ENCODE data around the gene UBE2R2.
"Not testable (repeated sequence)": the region's sequence is repeated elsewhere in the genome, so short reads cannot be mapped to it uniquely, and the experiment has no call there.

Gene UBE2R2

GRCh38 chr9:33932078-33932807 is 115.3 kb downstream of the UBE2R2 start:
- no peak for DNase-seq

GRCh38 chr9:33934188-33934878 is 117.4 kb downstream of the UBE2R2 start:
- DNase-seq: no peak

GRCh38 chr9:33939924-33940874 is 123.2 kb downstream of the UBE2R2 start:
- DNase-seq: no peak

GRCh38 chr9:33942471-33943083 is 125.6 kb downstream of the UBE2R2 start:
- DNase-seq: no peak

GRCh38 chr9:33943389-33943788 is 126.4 kb downstream of the UBE2R2 start:
- DNase-seq: no peak

DNA sequence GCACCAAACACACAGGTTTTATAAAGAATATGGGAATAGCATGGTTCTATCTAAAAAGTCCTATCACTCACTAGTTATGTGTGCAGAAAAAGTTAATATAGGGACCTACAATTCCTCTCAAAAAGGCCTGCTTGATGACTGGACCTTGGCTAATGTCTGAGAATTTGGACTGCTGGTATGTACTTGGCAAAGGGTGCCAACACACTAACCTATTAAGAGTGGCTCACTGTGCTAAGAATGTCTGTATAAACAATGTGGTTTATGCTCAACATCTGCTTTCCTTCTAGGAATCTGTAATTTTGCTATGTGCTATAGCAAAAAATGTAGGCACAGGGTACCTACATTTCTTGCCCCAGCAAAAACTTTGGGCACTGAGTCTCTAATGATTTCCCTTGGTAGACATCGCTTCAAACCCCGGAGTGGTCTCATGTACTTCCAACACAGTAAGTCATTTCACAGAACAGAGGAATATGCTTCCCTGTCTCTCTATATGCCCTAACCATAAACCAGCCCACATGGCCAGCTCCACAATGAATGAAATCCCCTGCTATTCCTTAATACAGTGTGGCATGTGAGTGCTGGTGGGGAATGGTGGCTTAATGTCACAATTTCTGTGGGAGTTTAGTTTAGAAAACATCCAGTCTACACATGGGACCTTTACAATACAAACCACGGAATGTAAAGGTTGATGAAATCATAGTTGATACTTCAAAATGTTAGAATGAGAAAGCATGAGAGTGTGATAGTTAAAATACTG is 130.0 kb downstream of the UBE2R2 start:
- no peak for DNase-seq

DNA sequence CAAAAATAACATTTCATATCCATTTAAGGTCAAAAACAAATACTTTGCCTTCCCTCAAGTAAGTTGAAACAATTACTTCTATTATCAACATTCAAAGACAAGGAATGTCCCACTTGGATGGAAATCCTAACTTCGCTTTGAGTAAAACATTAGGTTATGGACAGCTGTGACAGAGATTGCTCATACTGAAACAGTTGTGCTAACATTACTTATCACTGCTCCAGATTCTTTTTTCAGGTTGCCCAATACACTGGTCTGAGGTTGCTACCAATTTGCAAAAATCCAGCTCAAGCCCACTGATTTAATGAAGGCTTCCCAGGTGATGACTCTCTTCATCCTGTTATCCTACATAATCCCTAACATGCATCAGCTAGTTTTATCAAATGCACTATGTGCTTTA is 133.4 kb downstream of the UBE2R2 start:
- no peak for DNase-seq

DNA sequence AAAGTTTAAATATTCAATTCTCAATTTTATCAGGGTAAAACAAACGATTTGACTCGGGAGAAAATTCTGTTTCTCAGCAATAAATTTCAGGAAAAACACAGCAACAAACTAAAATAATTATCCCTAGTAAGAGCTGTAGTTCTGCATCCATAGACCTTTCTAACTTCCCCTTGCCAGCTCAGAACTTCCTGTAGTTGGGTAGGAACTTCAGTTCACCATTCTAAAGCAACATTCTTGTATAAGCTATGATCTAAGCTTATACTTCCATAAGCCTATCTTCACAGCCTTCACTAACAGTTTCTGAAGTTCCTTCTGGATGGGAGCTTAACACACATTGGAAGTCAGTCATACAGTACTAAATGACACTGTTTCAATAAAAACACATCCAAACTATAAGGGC is 135.1 kb downstream of the UBE2R2 start:
- DNase-seq: no peak

DNA sequence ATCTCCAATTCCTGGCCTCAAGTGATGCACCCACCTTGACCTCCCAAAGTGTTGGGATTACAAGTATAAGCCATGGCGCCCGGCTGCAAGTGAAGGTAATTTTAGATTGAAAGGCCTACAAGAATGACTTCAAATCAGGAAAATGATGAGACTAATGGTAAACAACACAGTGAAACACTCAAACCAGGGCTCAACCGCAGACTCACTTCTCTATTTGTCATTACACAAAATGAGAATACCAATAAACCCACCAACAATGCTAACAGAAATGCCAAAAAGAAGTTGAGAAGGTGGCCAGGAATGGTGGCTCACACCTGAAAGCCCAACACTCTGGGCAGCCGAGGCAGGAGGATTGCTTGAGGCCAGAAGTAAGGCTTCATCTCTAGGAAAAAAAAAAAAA is 139.6 kb downstream of the UBE2R2 start:
- DNase-seq: no peak

GRCh38 chr9:33959725-33960124 is 142.8 kb downstream of the UBE2R2 start:
- DNase-seq: no peak

GRCh38 chr9:33962468-33962867 is 145.5 kb downstream of the UBE2R2 start:
- DNase-seq: not testable (repeated sequence)

DNA sequence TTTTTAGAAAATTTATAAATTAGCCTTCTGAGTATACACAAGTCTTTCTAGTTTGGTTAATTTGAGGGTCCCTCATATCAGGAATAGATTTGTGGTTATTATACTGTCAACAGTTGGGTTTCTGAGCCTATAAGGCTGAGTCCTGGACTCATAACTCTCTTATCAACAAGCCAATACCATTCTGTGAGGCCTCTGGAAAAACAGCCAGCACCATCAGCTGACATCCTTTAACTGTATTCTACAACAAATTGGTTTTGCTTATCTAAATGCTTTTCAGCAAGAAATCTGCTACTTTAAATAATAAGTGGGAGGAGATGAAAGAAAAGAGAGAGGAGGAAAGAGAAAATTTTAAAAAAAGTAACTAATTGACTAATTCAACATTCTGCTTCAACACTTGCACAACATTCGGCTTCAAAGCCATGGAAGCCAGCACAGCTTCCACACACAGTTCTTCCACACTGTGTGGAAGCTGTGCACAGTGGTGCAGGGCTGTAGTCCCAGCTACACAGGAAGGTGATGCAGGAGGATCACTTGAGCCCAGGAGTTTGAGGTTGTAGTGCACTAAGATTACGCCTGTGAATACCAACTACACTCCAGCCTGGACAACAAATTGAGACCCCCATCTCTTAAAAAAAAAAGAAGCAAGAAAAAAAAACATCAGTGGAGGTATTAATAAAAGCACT is 147.3 kb downstream of the UBE2R2 start:
- DNase-seq: no peak

Measured in stimulated activated CD4-positive, alpha-beta T cell treated with anti-CD3 and anti-CD28 coated beads, Interleukin-4, amount 100 ng/mL, for 1 hour (primary cell).